ENCODE measurements around the gene TMEM219. TPM values are rescaled to one million over a fixed set of nuclear protein-coding genes. Genes with fewer than 3 reads are reported as not detected.
A peak's percentile ranks its signal among the peaks of the same experiment; 100 is the strongest.

TMEM219 gene
- total and polyA plus RNA-seq, 9 of the 15 experiments (the other 6 are each of a cell fraction or from before 2014, with no cell fraction given), result 35.3 to 62.8 (median 55.5) TPM

- DNase-seq (ENCODE audit: extremely low read depth in 1 of 4, low spot score in 3 of 4) (no peak), FAIRE-seq (no peak), ATAC-seq (no peak)
- H3K4me2 ChIP-seq (ENCODE audit: insufficient read depth, low read length), result no peak overlapping the region
- TF ChIP-seq POLR2G (IDR thresholded peaks at IDR 0.05; ENCODE audit: low read depth, low read length) (peak; percentile 22; the same call in 1 of the 2 replicates), TEAD1 (CRISPR knock-in tag; IDR thresholded peaks at IDR 0.05) (no peak), WHSC1 (IDR thresholded peaks at IDR 0.05; ENCODE audit: low read length) (no peak), RCOR1 (IDR thresholded peaks at IDR 0.05; ENCODE audit: borderline replicate concordance in 1 of 2, low read depth in 2 of 2, low read length in 2 of 2) (no peak), ZKSCAN1 (IDR thresholded peaks at IDR 0.05; ENCODE audit: low read depth, low read length) (no peak), ZHX1 (conservative IDR thresholded peaks at IDR 0.05; ENCODE audit: low read length) (no peak), ZSCAN29 (IDR thresholded peaks at IDR 0.05) (no peak), FOXM1 (IDR thresholded peaks at IDR 0.05; ENCODE audit: low read depth) (no peak), FOXM1 (CRISPR knock-in tag; IDR thresholded peaks at IDR 0.05; ENCODE audit: low read depth) (no peak)
- H3K79me2 ChIP-seq (ENCODE audit: control insufficient read depth, insufficient read depth, low read length), result no peaks in the 10 kb centered on the region
- H3K9ac ChIP-seq (ENCODE audit: insufficient read depth in 1 of 2, low read depth in 2 of 2, low read length in 2 of 2), result no peak overlapping the region
- in situ Hi-C loops (cut with MboI), result no loop called here
- H3K27me3 ChIP-seq (ENCODE audit: control insufficient read depth in 2 of 2, insufficient read depth in 2 of 2, low read length in 2 of 2), result no peaks in the 10 kb centered on the region
- WGBS (ENCODE audit: insufficient coverage, low coverage, missing lambda C conversion rate), result 74% methylated on average over 15 of the region's 17 CpGs
- CTCF ChIA-PET (ENCODE audit: low intra/inter-chr PET ratio), result no interaction called here
- H3K9me1 ChIP-seq (ENCODE audit: control insufficient read depth, insufficient read depth, low read length), result no peaks in the 10 kb centered on the region
- no peaks in the 10 kb centered on the region for H4K20me1 ChIP-seq (replicated peaks; ENCODE audit: control insufficient read depth, insufficient read depth, low read length)
- H2AFZ ChIP-seq (ENCODE audit: low read depth, low read length), result no peak overlapping the region
- POLR2A ChIA-PET, result interaction anchor here (0.6 to 2.1 kb wide), 3 partner anchors 9 to 45 kb away, joined by 3 to 14 read pairs (median 5); partner anchors contain the start of gene TAOK2
- no TSS peak for BruUV-seq (replicated peaks)
- peaks cover 3 to 26% of the 10 kb centered on the region in 2 experiments; a peak in 3 of 5 replicates for H3K4me1 ChIP-seq (replicated peaks in 1 of 2; ENCODE audit: control insufficient read depth in 2 of 2, insufficient read depth in 2 of 2, low read length in 2 of 2)
- intact Hi-C loops (cut with micrococcal nuclease), result no loop called here
- H3K36me3 ChIP-seq (ENCODE audit: control insufficient read depth, insufficient read depth, low read length), result peaks cover 99% of the 10 kb centered on the region; the same call in 2 of the 3 replicates
- H3K4me3 ChIP-seq, result no peak overlapping the region
- H3K9me3 ChIP-seq (replicated peaks; ENCODE audit: control insufficient read depth, insufficient read depth, low read depth, low read length), result no peaks in the 10 kb centered on the region
- no peak overlapping the region for H3K27ac ChIP-seq (ENCODE audit: extremely low read depth, low read depth, low read length)
Measured at GRCh38 chr16:29988346-29989075, 26.6 kb downstream of the TMEM219 start.
